C4-2B (cell line): ENCODE data around the gene GPR107.

Experiments
- H3K27ac ChIP-seq: fragments of 450-650 bp; 2 replicates; pipeline ENCODE4 v1.5.1; 2017
- CTCF ChIP-seq: fragments of 450-650 bp; conservative IDR thresholded peaks from 2 replicates; pipeline ENCODE4 v1.5.1; 2017; ENCODE audit warnings: mild to moderate bottlenecking
- ZFX ChIP-seq: fragments of 450-650 bp; IDR thresholded peaks from 2 replicates; pipeline ENCODE4 v1.6.1; 2017

GPR107 gene

GRCh38 chr9:130062750-130063149, 9.0 kb downstream of the GPR107 start:
- no peak overlapping the region for H3K27ac ChIP-seq
- TF ChIP-seq CTCF (no peak), ZFX (no peak)

- no peak for TF ChIP-seq CTCF
- no peak for TF ChIP-seq ZFX
- no peak overlapping the region for H3K27ac ChIP-seq
Measured at GRCh38 chr9:130064621-130065020, 10.9 kb downstream of the GPR107 start.

- peak overlapping the region; percentile 30 for H3K27ac ChIP-seq
- TF ChIP-seq CTCF (no peak), ZFX (no peak)
Measured at GRCh38 chr9:130069048-130069447, 15.3 kb downstream of the GPR107 start.

- TF ChIP-seq CTCF, result no peak
- no peak for TF ChIP-seq ZFX
- no peak overlapping the region for H3K27ac ChIP-seq
Measured at GRCh38 chr9:130072515-130073235, 19.0 kb downstream of the GPR107 start.

GRCh38 chr9:130073373-130073772, 19.7 kb downstream of the GPR107 start:
- H3K27ac ChIP-seq, result no peak overlapping the region
- TF ChIP-seq ZFX (no peak), CTCF (no peak)

- no peak for TF ChIP-seq ZFX
- TF ChIP-seq CTCF, result no peak
- H3K27ac ChIP-seq, result no peak overlapping the region
Measured at GRCh38 chr9:130078547-130078946, 24.8 kb downstream of the GPR107 start.

- no peak overlapping the region for H3K27ac ChIP-seq
- TF ChIP-seq CTCF (no peak), ZFX (no peak)
Measured at GRCh38 chr9:130084337-130084736, 30.6 kb downstream of the GPR107 start.
